ENCODE measurements around the gene BCAN. TPM values are rescaled to one million over a fixed set of nuclear protein-coding genes. Genes with fewer than 3 reads are reported as not detected.

Gene BCAN
- total and polyA plus RNA-seq, 2 of the 8 experiments (the other 6 are each of a cell fraction or from before 2014, with no cell fraction given) = 4.5 to 24.0 TPM

- TF ChIP-seq CHD7 (IDR thresholded peaks at IDR 0.05; ENCODE audit: insufficient replicate concordance, low read length) = no peak
- peak; percentile 38 for TF ChIP-seq NANOG (IDR thresholded peaks at IDR 0.05; ENCODE audit: insufficient read depth, low read depth, low read length, poor library complexity, severe bottlenecking)
- TF ChIP-seq ATF2 (IDR thresholded peaks at IDR 0.05; ENCODE audit: low read length) = peak; percentile 87
- TF ChIP-seq SUZ12 (IDR thresholded peaks at IDR 0.05; ENCODE audit: low read length) = no peak
- no peak for TF ChIP-seq CHD2 (IDR thresholded peaks at IDR 0.05; ENCODE audit: low read length)
- TF ChIP-seq TBP (IDR thresholded peaks at IDR 0.05; ENCODE audit: low read depth, low read length) = peak; percentile 39; the same call in 1 of the 2 replicates
- no peak for TF ChIP-seq POLR2AphosphoS5 (IDR thresholded peaks at IDR 0.05; ENCODE audit: low read depth, low read length)
- TF ChIP-seq MAX (IDR thresholded peaks at IDR 0.05) = peak; percentile 73; the same call in 1 of the 2 replicates
These were observed 64.2 kb downstream of the BCAN start (continued) for GRCh38 chr1:156705918-156706656.

Measured in H1 (cell line).